OCI-LY1 (cell line): ENCODE data around the gene RASAL2.

Experiments used
- H2AFZ ChIP-seq: fragments of 200-600 bp; sonication (generic), shearing (Covaris generic); 2 replicates; pipeline ENCODE4 v1.6.0; 2014; ENCODE audit warnings: antibody characterized with exemption, mild to moderate bottlenecking, low read length
- H3F3A ChIP-seq: fragments of 200-600 bp; sonication (generic), shearing (Covaris generic); 2 replicates; pipeline ENCODE4 v1.6.0; 2014; ENCODE audit warnings: mild to moderate bottlenecking, antibody characterized with exemption, low read length, moderate library complexity; ENCODE audit not compliant: insufficient read depth
- H3K27ac ChIP-seq: fragments of 200-600 bp; sonication (generic); 2 replicates; pipeline ENCODE4 v1.5.1; 2014; ENCODE audit warnings: low read length, mixed run types, mild to moderate bottlenecking, low read depth; ENCODE audit not compliant: poor library complexity, severe bottlenecking
- H3K27me3 ChIP-seq: fragments of 200-600 bp; sonication (generic); 2 replicates; pipeline ENCODE4 v1.6.0; 2014; ENCODE audit warnings: antibody characterized with exemption, mild to moderate bottlenecking, low read length, moderate library complexity; ENCODE audit not compliant: insufficient read depth
- H3K36me3 ChIP-seq: fragments of 200-600 bp; sonication (generic); 2 replicates; pipeline ENCODE4 v1.6.1; 2014; ENCODE audit warnings: mild to moderate bottlenecking, antibody characterized with exemption, low read length, moderate library complexity, mixed read lengths; ENCODE audit not compliant: insufficient read depth
- H3K4me1 ChIP-seq: fragments of 200-600 bp; sonication (generic); 2 replicates; pipeline ENCODE4 v1.5.1; 2014; ENCODE audit warnings: mild to moderate bottlenecking, low read length, moderate library complexity; ENCODE audit not compliant: insufficient read depth, severe bottlenecking
- H3K4me2 ChIP-seq: fragments of 200-600 bp; sonication (generic), shearing (Covaris generic); 2 replicates; pipeline ENCODE4 v1.6.1; 2014; ENCODE audit warnings: low read length
- H3K4me3 ChIP-seq: fragments of 200-600 bp; sonication (generic); 2 replicates; pipeline ENCODE4 v1.5.1; 2014; ENCODE audit warnings: low read length, low read depth, mild to moderate bottlenecking, mixed read lengths; ENCODE audit not compliant: poor library complexity, severe bottlenecking
- H3K79me2 ChIP-seq: fragments of 200-600 bp; shearing (Covaris generic); 2 replicates; pipeline ENCODE4 v1.6.1; 2016; ENCODE audit warnings: mixed run types, low read length, mixed read lengths; ENCODE audit not compliant: insufficient read depth
- H3K9ac ChIP-seq: fragments of 200-600 bp; sonication (generic), shearing (Covaris generic); 2 replicates; pipeline ENCODE4 v1.6.1; 2014; ENCODE audit warnings: mild to moderate bottlenecking, low read length, mixed read lengths
- H3K9me2 ChIP-seq: fragments of 200-600 bp; sonication (generic), shearing (Covaris generic); 2 replicates; pipeline ENCODE4 v1.6.1; 2014; ENCODE audit warnings: low read depth, mild to moderate bottlenecking, low read length, mixed read lengths
- H3K9me3 ChIP-seq: fragments of 200-600 bp; shearing (Covaris generic); 2 replicates; pipeline ENCODE4 v1.6.1; 2014; ENCODE audit warnings: low read length, mixed read lengths
- H4K20me1 ChIP-seq: fragments of 200-600 bp; sonication (generic), shearing (Covaris generic); 2 replicates; pipeline ENCODE4 v1.6.0; 2016; ENCODE audit warnings: mild to moderate bottlenecking, low read length; ENCODE audit not compliant: insufficient read depth
- CTCF ChIP-seq: fragments of 200-600 bp; sonication (generic), shearing (Covaris generic); IDR thresholded peaks from 2 replicates; pipeline ENCODE4 v1.5.1; 2017; ENCODE audit warnings: mild to moderate bottlenecking, antibody characterized with exemption, low read length, moderate library complexity, mixed read lengths
- EZH2 ChIP-seq: fragments of 200-600 bp; sonication (generic), shearing (Covaris generic); IDR thresholded peaks from 2 replicates; pipeline ENCODE4 v1.8.0; 2017; ENCODE audit warnings: borderline replicate concordance, mixed run types, mild to moderate bottlenecking, antibody characterized with exemption, low read length, moderate library complexity, mixed read lengths

RASAL2 gene

DNA sequence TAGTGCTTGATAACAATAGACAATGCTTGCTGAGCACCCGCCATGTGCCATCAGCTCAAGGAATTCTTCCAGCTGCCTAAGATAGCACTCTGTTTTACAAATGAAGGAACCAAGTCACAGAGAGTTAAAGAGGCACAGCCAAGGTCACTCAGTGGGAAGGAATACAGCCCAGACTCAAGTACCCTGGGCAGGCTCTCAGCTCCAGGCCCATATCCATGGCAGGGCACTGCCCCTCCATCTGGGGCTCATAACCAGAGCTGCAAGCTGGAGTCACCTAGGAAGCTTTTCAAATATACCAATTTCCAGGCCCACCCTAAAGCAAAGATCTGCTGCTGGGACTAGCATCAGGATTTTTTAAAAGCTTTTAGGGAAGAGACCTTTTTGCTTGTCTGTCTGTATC, 401.3 kb downstream of the RASAL2 start:
- no peak overlapping the region for H3K4me2 ChIP-seq
- H3K9me2 ChIP-seq: no peaks in the 10 kb centered on the region
- H3K27ac ChIP-seq: no peak overlapping the region
- H3K9me3 ChIP-seq: no peaks in the 10 kb centered on the region
- no peaks in the 10 kb centered on the region for H3K36me3 ChIP-seq
- H3K4me1 ChIP-seq: no peaks in the 10 kb centered on the region
- no peaks in the 10 kb centered on the region for H3K79me2 ChIP-seq
- no peaks in the 10 kb centered on the region for H4K20me1 ChIP-seq
- no peak overlapping the region for H3K4me3 ChIP-seq
- peaks cover 11% of the 10 kb centered on the region; the same call in 1 of the 2 replicates for H3K27me3 ChIP-seq
- H3K9ac ChIP-seq: no peak overlapping the region
- H3F3A ChIP-seq: no peaks in the 10 kb centered on the region
- no peak overlapping the region for H2AFZ ChIP-seq
- TF ChIP-seq EZH2: no peak
- no peak for TF ChIP-seq CTCF

DNA sequence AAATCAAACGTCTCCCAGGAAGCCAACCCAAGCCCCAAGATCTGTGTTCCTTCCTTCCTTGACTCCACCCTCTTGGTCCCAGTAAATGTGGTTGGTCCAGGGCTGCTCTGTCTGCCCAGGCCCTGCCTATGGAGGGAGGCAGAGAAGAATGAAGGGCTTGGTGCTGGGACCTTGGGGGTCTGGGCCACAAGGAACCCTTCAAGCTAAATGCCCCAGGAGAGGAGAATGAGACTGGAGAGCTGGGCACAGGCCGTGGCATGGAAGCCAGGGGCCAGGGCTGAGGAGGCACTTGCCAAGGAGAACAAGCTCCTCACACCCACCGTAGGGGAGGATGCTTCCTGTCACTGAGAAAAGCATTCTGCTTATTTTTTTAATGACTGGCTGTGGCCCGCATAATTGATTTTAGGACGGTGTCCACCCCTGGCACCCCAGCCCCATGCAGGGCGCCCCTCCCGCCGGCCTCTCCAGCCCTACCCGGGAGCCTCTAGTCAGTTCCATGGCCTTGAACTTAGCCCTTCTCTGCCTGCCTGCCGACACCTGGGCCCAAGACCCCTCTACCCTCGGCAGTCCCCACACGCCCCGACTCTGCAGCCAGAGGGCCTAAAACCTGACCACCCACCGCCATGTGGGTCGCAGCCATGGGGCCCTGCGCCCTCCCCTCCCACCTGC, 402.0 kb downstream of the RASAL2 start:
- no peaks in the 10 kb centered on the region for H3K9me2 ChIP-seq
- H4K20me1 ChIP-seq: no peaks in the 10 kb centered on the region
- no peaks in the 10 kb centered on the region for H3K79me2 ChIP-seq
- TF ChIP-seq CTCF (no peak), EZH2 (no peak)
- no peak overlapping the region for H3K27ac ChIP-seq
- H3K36me3 ChIP-seq: no peaks in the 10 kb centered on the region
- H3K4me1 ChIP-seq: no peaks in the 10 kb centered on the region
- H3K4me3 ChIP-seq: no peak overlapping the region
- no peak overlapping the region for H3K9ac ChIP-seq
- no peak overlapping the region for H3K4me2 ChIP-seq
- no peaks in the 10 kb centered on the region for H3F3A ChIP-seq
- peaks cover 11% of the 10 kb centered on the region; the same call in 1 of the 2 replicates for H3K27me3 ChIP-seq
- no peak overlapping the region for H2AFZ ChIP-seq
- H3K9me3 ChIP-seq: no peaks in the 10 kb centered on the region

DNA sequence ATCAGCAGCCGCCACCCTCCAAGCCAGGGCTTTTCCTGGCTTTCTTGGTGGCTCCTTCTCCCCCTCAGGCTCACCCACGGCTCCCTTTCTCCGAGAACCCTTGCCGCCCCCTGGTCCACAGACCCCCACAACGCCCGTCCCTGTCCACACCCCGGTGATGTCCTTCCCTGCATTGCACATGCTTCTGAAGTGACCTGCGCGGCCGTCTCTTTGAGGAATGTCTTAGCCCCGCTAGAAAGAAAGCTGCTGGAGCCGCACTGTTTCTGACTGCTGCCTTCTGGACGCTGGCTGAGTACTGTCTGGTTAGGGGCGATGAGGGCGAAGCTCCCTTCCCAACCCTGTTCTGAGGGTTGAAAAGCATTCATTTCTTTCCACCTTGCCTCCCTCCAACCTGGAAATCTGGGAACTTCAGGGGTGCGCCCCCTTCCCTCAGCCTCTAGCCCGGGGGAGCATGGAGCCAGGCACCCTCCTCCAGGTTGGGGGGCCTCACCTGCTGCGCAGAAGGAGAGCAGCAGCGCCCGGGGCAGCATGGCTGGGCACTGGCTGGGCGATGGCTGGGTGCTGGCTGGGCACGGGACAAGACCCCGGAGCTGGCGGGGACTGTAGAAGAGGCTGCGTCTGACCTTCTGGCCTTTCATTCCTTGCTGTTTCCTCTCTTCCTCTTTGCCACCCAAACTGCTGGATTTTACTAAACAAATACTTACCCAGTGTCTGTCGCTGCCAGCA, 402.7 kb downstream of the RASAL2 start, which contains the start of gene CLEC20A:
Gene CLEC20A (minus strand): TSS at position 555 of the 726 bp plus-strand sequence. CDS start 25 bp downstream, at position 530.
- Histone ChIP-seq H3K27me3 (peaks cover 11% of the 10 kb centered on the region; the same call in 1 of the 2 replicates), H4K20me1 (no peaks in the 10 kb centered on the region), H3K9ac (no peak within 1 kb of the TSS), H3K36me3 (no peaks in the 10 kb centered on the region), H2AFZ (no peak within 1 kb of the TSS), H3K4me1 (no peaks in the 10 kb centered on the region), H3K4me2 (no peak within 1 kb of the TSS), H3K79me2 (no peaks in the 10 kb centered on the region), H3K9me2 (no peaks in the 10 kb centered on the region), H3K27ac (no peak within 1 kb of the TSS), H3K4me3 (no peak within 1 kb of the TSS), H3F3A (no peaks in the 10 kb centered on the region), H3K9me3 (no peaks in the 10 kb centered on the region)
- TF ChIP-seq EZH2 (no peak), CTCF (no peak)
